DLD1 (cell line): ENCODE measurements around the gene ZNF440.

ENCODE experiments used
- in situ Hi-C: cut with HindIII; loops from 2 replicates; pipeline ENCODE4 v1.10.0; 2017; ENCODE audit warnings: low sequenced_read_pairs

ZNF440 gene

DNA sequence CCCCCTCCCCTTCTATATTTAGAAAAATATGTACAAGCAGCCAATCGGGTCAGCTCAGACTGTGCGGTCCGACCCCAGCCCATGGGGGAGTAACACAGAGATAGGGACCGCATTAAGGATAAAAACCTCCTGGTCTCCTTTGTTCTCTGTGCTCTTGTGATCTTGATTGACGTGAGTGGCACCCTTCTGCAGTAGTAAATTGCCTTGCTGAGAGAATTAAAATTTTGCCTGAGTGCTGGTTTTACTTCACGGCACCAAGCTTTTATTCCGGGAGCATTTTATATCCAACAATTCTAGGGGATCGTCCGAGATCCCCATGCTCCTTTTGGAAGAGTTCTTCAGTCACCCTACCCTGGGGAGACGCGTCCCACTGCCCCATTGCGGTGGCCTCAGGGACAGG, 66.5 kb downstream of the ZNF440 start:
- in situ Hi-C loops = loop anchor here (10.0 kb wide), 1 partner anchor 254 kb away; no protein-coding TSS in a partner anchor

DNA sequence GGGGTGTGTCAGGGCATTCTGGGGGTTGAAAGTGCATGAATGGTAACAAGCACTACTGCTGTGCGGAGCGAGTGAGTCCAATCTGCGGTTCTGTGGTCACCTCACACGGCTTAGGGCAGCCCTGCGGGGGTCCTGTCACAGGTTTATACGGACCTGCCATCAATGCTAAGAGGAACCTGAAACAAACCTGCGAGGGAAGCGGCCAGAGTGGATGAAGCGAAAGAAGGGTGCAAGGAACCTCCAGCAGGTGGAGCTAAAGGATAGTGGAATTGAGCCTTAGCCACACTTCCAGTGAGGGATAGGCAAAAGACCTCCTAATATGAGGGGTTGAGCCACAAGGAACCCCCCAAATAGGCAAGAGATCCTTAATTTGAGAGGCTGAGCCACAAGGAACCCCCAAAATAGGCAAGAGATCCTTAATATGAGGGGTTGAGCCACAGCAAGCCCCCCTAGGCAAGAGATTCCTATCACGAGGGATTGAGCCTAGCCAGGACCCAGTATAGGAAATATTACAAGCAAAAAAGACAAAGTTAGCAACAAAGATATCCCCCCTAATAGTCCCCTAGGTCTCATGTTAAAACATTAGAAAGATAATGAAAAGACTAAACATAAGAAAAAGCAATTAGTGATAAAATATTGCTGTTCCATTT, 67.2 kb downstream of the ZNF440 start:
- in situ Hi-C loops = loop anchor here (10.0 kb wide), 1 partner anchor 254 kb away; no protein-coding TSS in a partner anchor

GRCh38 chr19:11882606-11883005, 68.5 kb downstream of the ZNF440 start:
- in situ Hi-C loops = loop anchor here (10.0 kb wide), 1 partner anchor 252 kb away; no protein-coding TSS in a partner anchor
